ENCODE measurements around the gene NLGN1.

DNA sequence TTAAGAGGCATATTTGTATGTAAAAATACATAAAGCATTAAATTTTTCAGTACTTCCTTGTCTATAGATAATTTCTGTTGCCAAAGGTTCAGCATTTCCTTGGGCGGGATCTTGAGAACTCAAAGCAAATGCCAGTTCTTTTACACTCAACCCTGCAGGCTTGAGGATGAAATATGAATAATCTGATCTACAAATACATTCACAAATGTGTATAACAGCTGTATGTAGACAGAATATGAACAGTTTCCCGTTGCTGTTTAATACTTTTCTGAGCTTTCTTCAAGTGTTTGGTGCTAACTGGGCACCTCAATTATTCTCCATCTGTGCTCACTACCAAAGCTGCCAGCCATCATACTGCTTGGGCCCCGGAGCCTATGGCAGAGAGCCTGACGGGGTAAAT lies 661.3 kb downstream of the NLGN1 start:
- TF ChIP-seq TP53 (CRISPR knock-in tag; IDR thresholded peaks at IDR 0.05) (no peak), NR3C1 (IDR thresholded peaks at IDR 0.05) (no peak), EP300 (IDR thresholded peaks at IDR 0.05) (no peak), POLR2A (IDR thresholded peaks at IDR 0.05; ENCODE audit: low read length) (no peak)
